NCI-H146 treated with DMSO at 0.1 percent for 48 hours (cell line): ENCODE results near the gene GGCX.
"Not testable (repeated sequence)": the region's sequence is repeated elsewhere in the genome, so short reads cannot be mapped to it uniquely, and the experiment has no call there.

Experiments used
- DNase-seq: peaks from one replicate; lab custom pipeline; 2025; ENCODE audit not compliant: unreplicated experiment; lab: John Stamatoyannopoulos, UW

The GGCX gene

GRCh38 chr2:85561280-85562212 is at the start of gene GGCX:
Gene GGCX, minus strand, starts transcription at chr2:85561493. Its CDS starts 65 bp downstream, at chr2:85561428.
- peak; percentile 89 for DNase-seq

GRCh38 chr2:85607268-85608215 is 46.2 kb upstream of the GGCX start:
- no peak for DNase-seq

DNA sequence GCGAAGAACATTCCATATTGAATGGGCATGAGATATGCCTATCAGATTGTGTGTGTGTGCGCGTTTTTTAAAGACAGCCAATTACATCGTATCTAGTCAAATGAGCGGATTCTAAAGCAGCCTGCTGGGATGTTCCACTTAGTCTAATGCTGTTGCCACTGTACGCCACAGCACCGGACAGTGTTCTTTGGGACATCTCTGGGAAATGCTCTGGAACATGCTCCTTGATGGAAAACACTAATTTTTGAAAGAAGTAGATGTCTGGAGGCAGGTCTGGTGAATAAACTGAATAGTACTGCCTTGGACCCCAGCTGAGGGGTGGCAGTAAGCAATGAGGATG is 44.8 kb upstream of the GGCX start:
- DNase-seq: no peak

DNA sequence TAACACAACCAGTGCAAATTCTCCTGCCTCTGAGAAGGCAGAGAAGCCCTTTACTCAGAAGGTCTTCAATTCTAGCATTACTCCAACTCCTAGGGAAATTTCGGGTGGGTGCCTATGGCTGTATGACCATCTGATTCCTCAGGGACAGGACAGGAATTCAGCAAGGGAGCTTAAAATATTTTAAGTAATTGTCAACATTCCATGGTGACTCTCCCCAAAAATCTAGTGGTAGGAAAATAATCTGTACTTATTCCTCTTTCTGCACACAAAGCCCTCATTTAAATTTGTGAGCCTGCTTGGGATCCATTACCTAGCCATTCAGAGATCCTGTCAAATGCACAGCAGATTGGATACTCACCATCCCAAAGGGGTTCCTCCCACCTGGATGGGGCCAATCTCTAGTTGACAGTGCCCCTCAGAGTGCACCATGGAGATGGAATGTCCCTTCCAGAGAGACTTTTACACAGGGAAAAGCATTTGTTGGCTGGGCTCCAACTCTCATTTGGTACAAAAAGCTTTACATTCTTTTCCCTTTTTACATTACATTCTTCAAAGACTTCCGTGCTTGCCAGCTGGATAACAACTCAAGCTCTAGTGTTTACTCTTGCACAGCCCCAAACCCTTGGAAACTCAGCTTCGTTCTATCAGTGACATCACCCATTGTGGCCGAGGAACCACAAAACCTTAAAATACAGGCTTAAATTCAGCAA is 44.3 kb upstream of the GGCX start:
- no peak for DNase-seq

GRCh38 chr2:85604568-85605339 is 43.5 kb upstream of the GGCX start:
- no peak for DNase-seq

GRCh38 chr2:85604133-85604444 is 42.8 kb upstream of the GGCX start:
- DNase-seq: not testable (repeated sequence)

DNA sequence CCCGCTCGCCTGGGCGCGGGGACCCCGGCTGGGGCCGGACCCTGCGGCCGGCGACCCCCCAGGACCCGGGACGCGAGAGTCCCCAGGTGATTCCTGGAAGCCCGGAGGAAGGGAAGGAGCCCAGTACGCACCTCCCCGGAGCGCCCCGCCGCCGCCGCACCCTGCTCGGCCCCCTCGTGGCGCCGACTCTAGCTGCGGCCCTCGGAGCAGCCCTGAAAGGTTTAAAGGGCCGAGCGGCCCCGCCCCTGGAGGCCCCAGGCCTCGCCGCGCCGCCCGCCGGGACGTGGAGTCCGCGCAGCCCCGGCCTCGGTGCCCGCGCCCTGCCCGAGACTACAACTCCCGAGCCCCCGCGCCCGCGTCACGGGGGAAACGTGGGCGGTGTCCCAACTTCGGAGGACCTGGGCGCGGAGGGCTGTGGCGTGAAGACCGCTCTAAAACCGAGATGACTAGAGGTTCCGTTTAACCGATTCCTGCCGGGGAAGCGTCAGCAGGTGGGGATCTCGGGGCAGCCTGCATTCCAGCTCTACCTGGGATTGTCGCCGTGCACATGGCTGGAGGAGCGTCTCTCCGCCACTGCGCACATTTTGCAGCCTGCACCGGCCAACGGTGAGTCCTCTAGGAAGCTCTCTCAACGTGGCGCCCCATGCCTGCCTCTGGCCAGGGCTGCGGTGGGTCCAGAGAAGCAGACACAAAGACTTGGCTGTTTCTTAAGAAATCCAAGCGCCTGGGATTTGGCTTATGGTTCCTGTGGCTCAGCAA is 41.4 kb upstream of the GGCX start, which contains the start of gene TMEM150A:
TMEM150A (minus strand) TSS at position 223 of the 759 bp plus-strand sequence. CDS start 750 bp downstream, outside the sequence.
- peak; percentile 76 for DNase-seq

GRCh38 chr2:85601771-85602475 is 40.6 kb upstream of the GGCX start:
- DNase-seq: no peak

DNA sequence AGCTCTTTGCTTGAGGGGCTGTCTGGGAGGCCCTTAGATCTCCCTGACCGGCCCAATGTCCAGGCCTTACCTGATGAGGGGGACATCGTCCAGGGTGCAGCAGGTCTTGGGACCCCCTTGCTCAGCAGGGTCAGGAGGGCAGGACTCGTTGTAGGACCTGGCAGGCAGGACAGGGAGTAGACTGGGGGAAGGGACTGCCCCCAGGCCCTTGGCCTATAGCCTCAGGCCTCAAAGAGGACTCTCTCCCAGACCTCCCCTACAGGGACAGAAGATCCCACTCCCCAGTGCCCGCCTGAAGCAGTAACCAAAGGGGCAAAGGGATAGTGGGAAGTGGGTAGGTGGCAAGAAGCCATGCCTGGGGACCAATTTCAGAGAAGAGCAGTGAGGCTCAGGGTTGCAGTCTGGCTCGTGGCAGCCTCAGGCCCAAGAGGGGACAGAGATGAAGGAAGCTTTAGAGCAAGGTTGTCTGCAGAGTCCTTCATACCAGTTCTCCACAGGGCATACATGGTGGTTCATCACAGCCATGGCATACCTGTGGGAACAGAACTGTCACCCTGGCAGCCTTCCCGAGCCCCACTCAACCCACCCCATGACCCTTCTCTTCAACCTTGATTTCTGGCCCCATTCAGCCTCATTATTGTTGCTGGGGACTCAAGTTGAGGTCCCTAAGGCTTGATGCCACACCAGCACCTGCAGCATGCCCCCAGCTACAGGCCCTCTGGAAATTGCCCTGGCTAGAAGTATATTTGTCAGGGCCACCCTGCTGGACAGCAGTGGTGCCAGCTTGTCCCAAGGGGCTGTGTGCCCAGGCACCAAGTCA is 39.9 kb upstream of the GGCX start:
- DNase-seq: no peak

DNA sequence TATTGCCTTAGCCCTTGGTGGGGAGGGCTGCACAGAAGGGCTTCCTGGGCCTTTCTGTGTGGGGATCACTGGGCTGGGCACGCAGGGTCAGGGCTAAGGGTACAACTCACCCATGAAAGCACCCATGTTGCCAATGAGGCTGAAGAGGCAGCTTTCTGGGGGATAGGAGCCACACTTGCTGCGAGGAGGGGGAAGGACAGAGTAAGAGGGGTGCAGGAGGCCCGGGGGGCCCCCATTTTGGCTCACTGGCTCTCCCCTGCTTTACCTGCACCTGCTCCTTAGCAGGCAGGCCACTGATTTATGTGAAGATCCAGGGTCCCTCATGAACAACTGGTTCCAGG is 38.9 kb upstream of the GGCX start:
- no peak for DNase-seq

GRCh38 chr2:85599468-85600234 is 38.4 kb upstream of the GGCX start:
- no peak for DNase-seq

DNA sequence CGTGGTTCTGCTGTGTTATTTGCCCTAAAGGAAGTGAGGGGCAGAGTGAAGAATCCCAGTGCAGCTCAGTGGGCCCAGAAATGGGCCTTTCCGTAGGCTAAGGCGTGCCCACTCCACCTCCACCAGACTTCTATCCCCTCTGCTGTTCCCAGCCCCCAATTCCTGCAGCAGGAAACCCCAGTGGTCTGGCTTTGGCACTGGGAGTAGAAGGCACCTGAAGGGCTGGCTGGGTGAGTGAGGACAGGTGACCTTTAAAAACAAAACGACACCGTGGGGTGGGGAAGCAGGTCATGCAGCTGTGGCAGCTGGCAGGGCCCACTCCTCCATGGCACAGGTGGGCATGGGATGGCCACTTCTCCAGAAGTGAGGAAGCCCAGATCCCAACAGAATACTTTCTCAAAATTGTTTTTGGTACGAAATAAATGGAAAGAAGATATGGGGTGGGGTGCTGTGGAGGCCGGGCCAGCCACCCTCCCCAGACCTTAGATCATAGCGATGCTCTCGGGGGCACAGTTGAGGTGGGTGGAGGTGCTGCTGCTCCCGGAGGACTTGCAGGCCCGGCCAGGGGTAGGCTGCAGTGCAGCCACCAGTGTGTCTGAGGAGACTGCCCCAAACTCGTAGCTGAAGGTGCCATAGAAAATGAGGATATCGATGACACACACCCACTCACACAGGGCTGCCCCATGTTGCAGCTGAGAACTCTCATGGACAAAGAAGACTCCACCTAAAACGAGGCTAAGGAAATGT is 37.5 kb upstream of the GGCX start:
- no peak for DNase-seq

DNA sequence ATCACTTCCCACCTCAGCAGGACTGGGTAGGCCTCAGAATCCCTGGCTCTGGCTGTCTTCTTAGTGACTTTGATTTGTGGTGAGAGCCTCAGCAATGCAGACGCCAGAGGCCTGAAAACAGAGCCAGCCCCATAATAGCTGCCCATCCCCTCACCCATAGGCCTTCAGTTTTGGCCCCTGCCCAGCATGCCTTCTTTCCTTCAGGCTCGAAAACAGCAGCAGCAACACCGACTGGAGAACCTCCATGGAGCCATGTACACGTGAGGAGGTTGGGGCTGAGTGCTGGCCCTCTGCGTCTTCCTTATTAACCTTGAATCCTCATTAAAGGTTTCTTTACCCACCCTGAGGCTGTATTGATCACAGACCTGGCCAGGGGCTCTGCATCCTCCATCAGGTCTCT is 35.9 kb upstream of the GGCX start:
- no peak for DNase-seq

DNA sequence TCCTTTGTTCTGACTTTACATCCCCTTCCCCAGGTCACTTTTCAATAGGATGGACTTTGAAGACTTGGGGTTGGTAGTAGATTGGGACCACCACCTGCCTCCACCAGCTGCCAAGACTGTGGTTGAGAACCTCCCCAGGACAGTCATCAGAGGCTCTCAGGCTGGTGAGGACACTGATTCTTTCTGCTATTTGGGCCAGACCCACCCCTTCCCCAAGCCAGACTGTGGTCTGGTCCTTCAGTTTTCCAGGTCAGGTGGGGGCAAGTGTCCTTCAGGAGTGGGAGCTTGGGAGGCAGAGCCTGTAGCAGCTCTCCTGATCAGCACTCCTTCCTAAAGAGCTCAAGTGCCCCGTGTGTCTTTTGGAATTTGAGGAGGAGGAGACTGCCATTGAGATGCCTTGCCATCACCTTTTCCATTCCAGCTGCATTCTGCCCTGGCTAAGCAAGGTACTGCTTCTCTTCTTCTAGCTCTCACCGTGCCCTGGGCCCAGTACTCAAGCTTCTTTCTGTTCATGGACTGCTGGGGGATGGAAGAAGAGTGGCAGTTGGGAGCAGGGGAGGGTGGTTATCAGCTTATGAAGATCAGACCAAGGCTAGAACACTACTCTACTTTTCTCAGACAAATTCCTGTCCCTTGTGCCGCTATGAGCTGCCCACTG is 35.3 kb upstream of the GGCX start:
- no peak for DNase-seq

- no peak for DNase-seq
Observed at GRCh38 chr2:85596026-85596333, 34.7 kb upstream of the GGCX start.

DNA sequence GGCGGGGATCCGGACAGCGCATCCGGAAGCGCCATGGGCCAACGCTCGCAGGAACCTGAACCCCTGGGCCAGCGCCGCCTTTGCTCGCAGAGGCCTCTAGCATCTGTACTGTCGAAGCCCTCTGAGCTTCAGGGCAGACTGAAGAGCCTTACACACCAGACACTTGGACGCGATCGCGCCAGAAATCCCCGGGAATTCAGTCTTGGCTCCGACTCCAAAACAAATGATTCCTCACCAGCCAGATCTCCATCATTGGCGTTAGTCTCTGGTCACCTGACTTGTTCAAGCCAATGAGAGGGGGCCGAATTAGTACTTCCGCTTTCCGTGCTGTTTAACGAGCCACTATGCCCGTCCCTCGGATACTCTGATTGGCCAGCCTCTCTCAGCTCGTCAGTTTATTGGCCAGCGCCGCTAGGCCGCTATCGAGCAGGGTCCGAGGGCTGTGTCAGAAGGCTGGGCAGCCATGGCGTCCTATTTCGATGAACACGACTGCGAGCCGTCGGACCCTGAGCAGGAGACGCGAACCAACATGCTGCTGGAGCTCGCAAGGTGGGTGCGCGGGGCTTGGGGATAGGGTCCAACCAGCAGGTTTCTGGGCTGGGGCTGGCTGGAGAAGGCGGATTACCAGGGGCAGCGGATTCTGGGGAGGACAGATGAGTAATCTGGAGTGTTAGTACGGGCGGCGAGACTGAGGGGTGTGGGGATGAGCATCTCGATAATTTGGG is 34.2 kb upstream of the GGCX start, which contains the start of gene RNF181:
RNF181 (plus strand) TSS at position 445 of the 725 bp plus-strand sequence; CDS start at position 464, 19 bp downstream.
- DNase-seq: peak; percentile 98
